ENCODE measurements around the gene GPBAR1.

Gene GPBAR1

DNA sequence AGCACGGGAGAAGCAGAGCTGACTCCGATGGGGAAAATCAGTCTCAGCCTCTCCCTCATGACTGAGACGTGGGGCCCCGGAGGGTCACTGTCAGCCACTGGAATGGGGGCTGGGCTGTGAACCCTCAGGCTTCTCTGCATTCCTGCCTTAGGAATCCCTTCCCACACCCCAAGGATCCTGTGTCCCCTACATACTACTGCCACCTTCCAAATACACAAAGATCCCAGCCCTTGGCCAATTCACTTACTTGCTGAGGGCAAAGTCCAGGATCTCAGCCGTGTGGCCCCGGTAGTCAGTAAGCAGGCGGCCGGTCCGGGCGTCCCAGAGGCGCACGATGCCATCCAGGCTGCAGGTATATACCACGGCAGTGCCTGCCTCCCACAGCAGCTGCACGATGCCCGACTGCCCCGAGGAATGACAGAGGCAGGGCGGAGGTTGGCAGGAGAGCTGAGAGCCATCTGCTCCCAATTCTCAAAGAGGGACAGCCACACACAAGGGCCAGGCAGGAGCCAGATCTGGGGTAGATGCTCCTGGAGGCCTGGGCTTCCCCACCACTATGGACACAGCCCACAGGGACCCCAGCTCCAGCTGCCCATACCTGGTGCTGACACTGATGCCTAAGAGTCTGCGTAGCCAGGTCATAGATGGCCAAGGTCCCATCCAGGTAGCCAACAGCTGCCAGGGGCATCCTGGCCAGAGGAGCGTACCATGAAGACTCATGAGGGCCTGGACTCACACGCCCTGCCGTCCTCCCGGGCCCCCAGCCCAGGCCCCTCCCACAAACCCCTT, 4.2 kb downstream of the GPBAR1 start:
- intact Hi-C loops (cut with DNase I): no loop called here
- DNase-seq: peak in 3 of 10 donors; percentile 48 to 80 (median 65)

DNA sequence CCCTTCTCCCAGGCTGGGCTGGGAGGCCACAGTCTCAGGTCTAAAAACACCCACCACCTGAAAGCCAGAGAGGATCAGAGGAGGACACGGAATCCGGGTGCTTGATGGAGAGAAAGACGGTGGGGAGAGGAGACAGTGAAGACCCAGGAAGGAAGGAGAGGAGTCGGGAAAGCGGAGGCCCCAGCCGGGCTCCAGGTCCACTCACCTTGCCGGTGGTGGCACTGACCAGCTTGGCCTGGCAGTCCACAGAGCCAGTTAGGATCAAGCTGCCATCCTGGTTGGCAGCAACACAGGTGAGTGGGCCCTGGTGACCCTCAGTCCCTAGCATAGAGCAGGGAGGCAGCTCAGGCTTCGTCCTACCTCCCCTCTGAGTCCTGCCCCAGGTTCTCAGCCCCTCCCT, 4.8 kb downstream of the GPBAR1 start:
- intact Hi-C loops (cut with DNase I): no loop called here
- DNase-seq: peak in 2 of 10 donors; percentile 51 to 78

DNA sequence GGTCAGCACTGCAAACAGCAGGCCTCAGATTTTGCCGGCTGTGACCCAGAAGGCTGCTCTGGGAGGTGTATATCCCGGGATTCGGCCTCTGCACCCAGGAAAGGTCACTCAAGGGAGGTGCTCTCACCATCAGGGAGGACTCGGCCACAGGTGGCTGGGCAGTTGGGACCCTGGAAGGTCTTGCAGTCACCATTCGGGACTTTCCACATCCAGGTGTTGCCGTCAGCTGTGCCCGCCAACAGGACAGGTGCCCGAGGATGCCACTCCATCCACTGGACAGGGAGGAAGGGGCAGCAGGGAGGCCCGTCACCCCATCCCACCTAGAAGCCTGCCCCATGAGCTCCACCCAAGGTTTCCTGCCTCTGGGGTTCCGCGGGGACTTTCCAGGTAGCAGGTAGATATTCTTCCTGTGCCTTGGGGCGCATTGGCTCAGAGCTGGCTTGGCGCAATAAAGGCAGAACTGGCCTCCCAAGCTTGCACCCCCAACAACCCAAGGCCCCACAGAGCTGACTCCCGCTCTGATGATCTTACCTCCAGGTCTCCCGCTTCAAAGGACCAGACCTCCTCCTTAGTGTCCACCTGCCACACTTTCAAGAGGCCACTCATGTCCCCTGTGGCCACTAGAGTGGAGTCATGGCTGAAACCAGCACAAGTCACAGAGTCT, 5.6 kb downstream of the GPBAR1 start:
- intact Hi-C loops (cut with DNase I): no loop called here
- DNase-seq: peak in 3 of 10 donors; percentile 46 to 72 (median 62)

- peak in 3 of 10 donors; percentile 6 to 46 (median 25) for DNase-seq
Observed at GRCh38 chr2:218267259-218267658, 6.4 kb downstream of the GPBAR1 start.

GRCh38 chr2:218269900-218270720, 9.3 kb downstream of the GPBAR1 start, which contains the start of the genes AAMP and PNKD:
AAMP (minus strand) TSS chr2:218270137; CDS start chr2:218270086, 51 bp downstream.
PNKD (plus strand) TSS chr2:218270519; CDS start chr2:218270536, 17 bp downstream.
- intact Hi-C loops (cut with DNase I): loop anchor here (1.0 to 5.0 kb wide), 3 partner anchors 23 to 297 kb away; partner anchors contain the start of genes ARPC2, CNOT9, TMBIM1 and USP37
- peak; percentile 100 for DNase-seq

More at GRCh38 chr2:218267259-218267658, 6.4 kb downstream of the GPBAR1 start:
- intact Hi-C loops (cut with DNase I): no loop called here

GRCh38 chr2:218270721-218271486, 10.1 kb downstream of the GPBAR1 start:
- DNase-seq: peak in 3 of 10 donors; percentile 11 to 89 (median 70)
- intact Hi-C loops (cut with DNase I): loop anchor here (1.0 to 5.0 kb wide), 3 partner anchors 22 to 296 kb away; partner anchors contain the start of genes ARPC2, CNOT9, TMBIM1 and USP37

DNA sequence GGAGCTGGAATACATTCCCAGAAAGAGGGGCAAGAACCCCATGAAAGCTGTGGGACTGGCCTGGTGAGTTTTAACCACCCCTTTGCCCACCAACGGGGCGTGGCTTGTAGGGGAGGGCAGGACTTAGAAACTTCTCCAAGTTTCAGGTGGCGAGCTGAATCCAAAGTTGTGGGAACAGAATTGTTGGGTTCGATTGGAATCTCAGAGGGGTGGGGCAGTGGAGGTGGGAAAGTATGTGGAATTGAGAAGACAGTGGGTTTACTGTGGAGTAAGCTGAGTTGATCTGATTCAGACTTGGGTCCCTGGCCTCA, 10.6 kb downstream of the GPBAR1 start:
- peak in 2 of 10 donors; percentile 38 to 47 for DNase-seq
- intact Hi-C loops (cut with DNase I): loop anchor here (2.0 to 5.0 kb wide), 2 partner anchors 21 to 296 kb away; partner anchors contain the start of genes CNOT9, TMBIM1 and USP37

- intact Hi-C loops (cut with DNase I): loop anchor here (2.0 to 5.0 kb wide), 3 partner anchors 21 to 295 kb away; partner anchors contain the start of genes CNOT9, TMBIM1 and USP37
- peak in 2 of 10 donors; percentile 64 to 83 for DNase-seq
Observed at GRCh38 chr2:218271865-218272530, 11.2 kb downstream of the GPBAR1 start.

- intact Hi-C loops (cut with DNase I): loop anchor here (2.0 to 5.0 kb wide), 2 partner anchors 124 to 295 kb away; partner anchors contain the start of genes CNOT9 and USP37
- peak; percentile 66 to 97 (median 84) for DNase-seq
Observed at GRCh38 chr2:218272531-218273212, 11.9 kb downstream of the GPBAR1 start.

DNA sequence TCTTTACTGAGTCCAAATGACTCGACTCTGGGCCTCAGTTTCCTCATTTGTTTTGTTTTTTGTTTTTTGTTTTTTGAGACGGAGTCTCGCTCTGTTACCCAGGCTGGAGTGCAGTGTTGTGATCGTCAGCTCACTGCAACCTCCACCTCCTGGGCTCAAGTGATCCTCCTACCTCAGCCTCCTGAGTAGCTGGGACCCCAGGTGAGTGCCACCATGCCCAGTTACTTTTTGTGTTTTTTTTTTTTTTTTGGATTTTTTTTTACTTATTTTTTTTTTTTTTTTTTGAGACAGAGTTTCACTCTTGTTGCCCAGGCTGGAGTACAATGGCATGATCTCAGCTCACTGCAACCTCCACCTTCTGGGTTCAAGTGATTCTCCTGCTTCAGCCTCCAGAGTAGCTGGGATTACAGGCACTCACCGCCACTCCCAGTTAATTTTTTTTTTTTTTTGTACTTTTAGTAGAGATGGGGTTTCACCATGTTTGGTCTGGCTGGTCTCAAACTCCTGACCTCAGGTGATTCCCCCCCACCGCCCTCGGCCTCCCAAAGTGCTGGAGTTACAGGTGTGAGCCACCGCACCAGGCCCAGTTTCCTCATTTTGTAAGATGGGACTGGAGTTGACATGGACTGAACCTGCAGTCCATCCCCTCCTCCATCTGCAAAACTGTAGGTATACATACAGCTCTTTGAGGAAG, 12.5 kb downstream of the GPBAR1 start:
- intact Hi-C loops (cut with DNase I): loop anchor here (2.0 to 5.0 kb wide), 2 partner anchors 123 to 294 kb away; partner anchors contain the start of genes CNOT9 and USP37
- peak in 1 of 10 donors; percentile 52 for DNase-seq

DNA sequence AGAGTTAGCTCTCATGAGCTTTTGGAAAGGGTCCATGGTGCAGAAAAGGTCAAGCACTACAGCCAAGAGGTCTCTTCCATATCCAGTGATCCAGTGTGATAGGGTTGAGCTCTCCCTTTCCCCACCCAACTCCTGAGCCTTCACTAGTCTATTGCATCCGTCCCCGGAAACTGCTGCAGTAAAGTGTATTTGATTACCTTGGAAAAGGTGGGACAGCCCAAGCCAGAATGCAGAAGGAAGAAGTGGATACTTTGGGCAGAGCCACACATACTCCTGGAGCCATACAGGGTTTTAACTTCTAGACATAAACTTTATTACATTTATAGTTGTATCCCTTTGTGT, 13.1 kb downstream of the GPBAR1 start:
- no peak for DNase-seq
- intact Hi-C loops (cut with DNase I): loop anchor here (2.0 to 5.0 kb wide), 2 partner anchors 123 to 293 kb away; partner anchors contain the start of genes CNOT9 and USP37

GRCh38 chr2:218274586-218274985, 13.8 kb downstream of the GPBAR1 start:
- no peak for DNase-seq
- intact Hi-C loops (cut with DNase I): loop anchor here (5.0 kb wide), 1 partner anchor 293 kb away; the partner anchor contains the start of genes CNOT9 and USP37

GRCh38 chr2:218275371-218276072, 14.7 kb downstream of the GPBAR1 start:
- intact Hi-C loops (cut with DNase I): no loop called here
- DNase-seq: peak in 2 of 10 donors; percentile 29 to 57

- intact Hi-C loops (cut with DNase I): no loop called here
- DNase-seq: peak in 1 of 10 donors; percentile 55
Observed at GRCh38 chr2:218276986-218277755, 16.4 kb downstream of the GPBAR1 start.

- no peak for DNase-seq
- intact Hi-C loops (cut with DNase I): no loop called here
Observed at GRCh38 chr2:218277921-218278320, 17.1 kb downstream of the GPBAR1 start.
